H9 (cell line): ENCODE data around the gene FBXL12. TPM values are rescaled to one million over a fixed set of nuclear protein-coding genes. Genes with fewer than 3 reads are reported as not detected.
A peak's percentile ranks its signal among the peaks of the same experiment; 100 is the strongest.

Experiments used
- DNase-seq: peaks from one replicate; pipeline ENCODE4 v3.0.0-alpha.2; 2017
- H2AFZ ChIP-seq: one replicate; pipeline ENCODE4 v1.6.1; 2013; ENCODE audit warnings: mild to moderate bottlenecking, low read length, control low read depth, moderate library complexity
- H2AK5ac ChIP-seq: 2 replicates; pipeline ENCODE4 v1.6.1; 2013; ENCODE audit warnings: low read length, control low read depth, mixed read lengths; ENCODE audit not compliant: insufficient read length
- H2BK120ac ChIP-seq: one replicate; pipeline ENCODE4 v1.6.1; 2013; ENCODE audit warnings: low read depth, mild to moderate bottlenecking, low read length, control low read depth, inconsistent platforms; ENCODE audit not compliant: poor library complexity, severe bottlenecking
- H2BK12ac ChIP-seq: 2 replicates; pipeline ENCODE4 v1.6.1; 2013; ENCODE audit warnings: low read length, control low read depth, mixed read lengths, low read depth; ENCODE audit not compliant: insufficient read length
- H2BK15ac ChIP-seq: 2 replicates; pipeline ENCODE4 v1.6.1; 2013; ENCODE audit warnings: low read depth, low read length, control low read depth
- H2BK20ac ChIP-seq: one replicate; pipeline ENCODE4 v1.6.1; 2013; ENCODE audit warnings: low read depth, mild to moderate bottlenecking, low read length, control low read depth, inconsistent platforms; ENCODE audit not compliant: poor library complexity, severe bottlenecking
- H2BK5ac ChIP-seq: 2 replicates; pipeline ENCODE4 v1.6.1; 2013; ENCODE audit warnings: low read length, control low read depth, mixed read lengths; ENCODE audit not compliant: insufficient read length
- H3K14ac ChIP-seq: 2 replicates; pipeline ENCODE4 v1.6.1; 2013; ENCODE audit warnings: low read length, control low read depth; ENCODE audit not compliant: insufficient read depth
- H3K18ac ChIP-seq: 2 replicates; pipeline ENCODE4 v1.6.1; 2013; ENCODE audit warnings: low read depth, mild to moderate bottlenecking, mixed read lengths, low read length, control low read depth; ENCODE audit not compliant: insufficient read length
- H3K23ac ChIP-seq: 2 replicates; pipeline ENCODE4 v1.6.1; 2013; ENCODE audit warnings: low read length, control low read depth, mixed read lengths, low read depth; ENCODE audit not compliant: insufficient read length
- H3K23me2 ChIP-seq: 2 replicates; pipeline ENCODE4 v1.6.1; 2013; ENCODE audit warnings: low read depth, mild to moderate bottlenecking, mixed read lengths, low read length, control low read depth; ENCODE audit not compliant: insufficient read length, poor library complexity, severe bottlenecking
- H3K27ac ChIP-seq: 2 replicates; pipeline ENCODE4 v1.5.1; 2013; ENCODE audit warnings: low read length, control low read depth, mixed read lengths, low read depth; ENCODE audit not compliant: insufficient read length
- H3K27me3 ChIP-seq: 2 replicates; pipeline ENCODE4 v1.6.1; 2013; ENCODE audit warnings: low read length, control low read depth, inconsistent platforms; ENCODE audit not compliant: insufficient read depth
- H3K4ac ChIP-seq: 2 replicates; pipeline ENCODE4 v1.6.1; 2013; ENCODE audit warnings: low read depth, mild to moderate bottlenecking, control low read depth, inconsistent platforms, low read length, moderate library complexity
- H3K4me1 ChIP-seq: 2 replicates; pipeline ENCODE4 v1.6.1; 2013; ENCODE audit warnings: low read length, control low read depth, inconsistent platforms; ENCODE audit not compliant: insufficient read depth
- H3K4me2 ChIP-seq: 2 replicates; pipeline ENCODE4 v1.6.1; 2013; ENCODE audit warnings: low read length, control low read depth, mixed read lengths; ENCODE audit not compliant: insufficient read length, insufficient read depth
- H3K56ac ChIP-seq: 2 replicates; pipeline ENCODE4 v1.6.1; 2013; ENCODE audit warnings: low read depth, mild to moderate bottlenecking, mixed read lengths, low read length, control low read depth; ENCODE audit not compliant: insufficient read length
- H3K79me1 ChIP-seq: 2 replicates; pipeline ENCODE4 v1.6.1; 2013; ENCODE audit warnings: low read depth, mild to moderate bottlenecking, moderate library complexity, low read length, control low read depth, inconsistent platforms; ENCODE audit not compliant: insufficient read depth, poor library complexity, severe bottlenecking
- H3K79me2 ChIP-seq: 2 replicates; pipeline ENCODE4 v1.6.1; 2013; ENCODE audit warnings: low read length, control low read depth, inconsistent platforms; ENCODE audit not compliant: insufficient read depth
- H3K9ac ChIP-seq: 2 replicates; pipeline ENCODE4 v1.6.1; 2013; ENCODE audit warnings: low read length, control low read depth, mixed read lengths; ENCODE audit not compliant: insufficient read length; ENCODE audit errors: extremely low read depth
- H3K9me3 ChIP-seq: one replicate; pipeline ENCODE4 v1.6.1; 2013; ENCODE audit warnings: low read depth, low read length, inconsistent platforms; ENCODE audit not compliant: control insufficient read depth
- H3T11ph ChIP-seq: one replicate; pipeline ENCODE4 v1.6.1; 2013; ENCODE audit warnings: mild to moderate bottlenecking, low read length, control low read depth, inconsistent platforms
- H4K20me1 ChIP-seq: one replicate; pipeline ENCODE4 v1.6.1; 2013; ENCODE audit not compliant: control insufficient read depth, insufficient read length, insufficient read depth
- H4K5ac ChIP-seq: 2 replicates; pipeline ENCODE4 v1.6.1; 2013; ENCODE audit warnings: low read depth, mild to moderate bottlenecking, mixed read lengths, low read length, control low read depth; ENCODE audit not compliant: insufficient read length
- H4K8ac ChIP-seq: replicated peaks from 2 replicates; pipeline ENCODE4 v1.6.1; 2013; ENCODE audit warnings: low read length, control low read depth, mixed read lengths, low read depth; ENCODE audit not compliant: insufficient read length
- H4K91ac ChIP-seq: 2 replicates; pipeline ENCODE4 v1.6.1; 2013; ENCODE audit warnings: low read depth, mild to moderate bottlenecking, moderate library complexity, mixed read lengths, low read length, control low read depth; ENCODE audit not compliant: insufficient read length
- H3K27ac Mint-ChIP-seq, 3 experiments: 2 replicates in 2 of 3; 3 replicates in 1 of 3; pipeline ENCODE4 v1.8.0; 2020 to 2021; ENCODE audit warnings: mixed read lengths in 3 of 3, mild to moderate bottlenecking in 1 of 3, moderate library complexity in 1 of 3
- H3K27me3 Mint-ChIP-seq: 2 replicates; pipeline ENCODE4 v1.8.0; 2021; ENCODE audit warnings: low read depth, mild to moderate bottlenecking, moderate library complexity, mixed read lengths
- H3K36me3 Mint-ChIP-seq, 3 experiments: 2 replicates in 2 of 3; 3 replicates in 1 of 3; pipeline ENCODE4 v1.8.0; 2020 to 2021; ENCODE audit warnings: low read depth in 3 of 3, mixed read lengths in 3 of 3; ENCODE audit not compliant: insufficient read depth in 1 of 3
- H3K4me1 Mint-ChIP-seq, 2 experiments: 2 replicates each; pipeline ENCODE4 v1.8.0; 2020; ENCODE audit warnings: mixed read lengths in 2 of 2
- H3K4me3 Mint-ChIP-seq, 2 experiments: 2 replicates in 1 of 2; 3 replicates in 1 of 2; pipeline ENCODE4 v1.8.0; 2020 to 2021; ENCODE audit warnings: mild to moderate bottlenecking in 2 of 2, mixed read lengths in 2 of 2, moderate library complexity in 1 of 2
- H3K9me3 Mint-ChIP-seq, 2 experiments: 2 replicates in 1 of 2; 3 replicates in 1 of 2; pipeline ENCODE4 v1.8.0; 2020; ENCODE audit warnings: mild to moderate bottlenecking in 2 of 2, mixed read lengths in 2 of 2, moderate library complexity in 1 of 2
- WGBS: extraction: QIAGEN DNeasy Blood & Tissue Kit; methylation state at CpG from one replicate; pipeline ENCODE4 v1.1.7; 2013; ENCODE audit warnings: missing lambda C conversion rate, low lambda C conversion rate, mixed read lengths; ENCODE audit not compliant: insufficient read length; ENCODE audit errors: extremely low coverage; 5-methylcytosine and 5-hydroxymethylcytosine counted together
- total RNA-seq: library from RNA; stranded (reverse); gene quantifications from 2 replicates; pipeline ENCODE4 v1.2.1, GENCODE V29; 2021
- TF ChIP-seq, protein P1 (sequence below): fragments of 200-600 bp; sonication (generic); conservative IDR thresholded peaks from 3 replicates; pipeline ENCODE4 v1.8.0; 2021; ENCODE audit warnings: antibody characterized with exemption, mild to moderate bottlenecking

FBXL12 gene
- total RNA-seq, 1 experiment from 2014 or later: 31.8 TPM

DNA sequence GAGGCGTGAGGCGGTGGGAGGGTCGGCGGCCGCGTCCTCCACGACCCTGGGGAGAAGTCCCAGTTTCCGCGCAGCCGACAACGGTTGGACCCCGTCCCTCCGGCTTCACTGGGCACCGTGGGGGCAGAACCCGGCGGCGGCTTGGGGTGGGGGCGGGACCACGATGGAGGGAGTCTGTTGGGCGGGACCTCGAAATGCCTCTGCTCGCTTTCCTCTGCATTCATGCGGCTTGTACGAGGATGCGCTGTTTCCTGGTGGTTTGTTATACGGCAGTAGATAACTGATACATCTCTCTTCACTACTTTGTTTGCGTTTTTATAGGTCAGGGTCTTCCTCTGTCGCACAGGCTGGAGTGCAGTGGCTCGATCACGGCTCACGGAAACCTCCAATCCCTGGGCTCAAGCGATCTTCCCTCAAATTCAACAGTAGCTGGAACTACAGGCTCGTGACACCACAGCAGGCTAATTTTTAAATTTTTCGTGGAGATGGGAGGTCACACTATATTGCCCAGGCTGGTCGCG lies 25.7 kb downstream of the FBXL12 start:
- Mint-ChIP-seq H3K4me1 (peaks cover 29 to 37% of the 10 kb centered on the region in 2 experiments), H3K36me3 (peaks cover 4 to 8% (median 7%) of the 10 kb centered on the region in 3 experiments; a peak in 6 of 7 replicates), H3K27me3 (no peaks in the 10 kb centered on the region; the same call in 1 of the 2 replicates), H3K4me3 (peak overlapping the region; percentile 78 to 89), H3K9me3 (no peaks in the 10 kb centered on the region), H3K27ac (peak overlapping the region; percentile 31 to 94 (median 92); a peak in 6 of 7 replicates)
- no peaks in the 10 kb centered on the region for H3K79me1 ChIP-seq
- no peaks in the 10 kb centered on the region for H3K9me3 ChIP-seq
- no peak overlapping the region for H2BK12ac ChIP-seq
- H3K4ac ChIP-seq: no peak overlapping the region; the same call in 1 of the 2 replicates
- no peak overlapping the region for H4K91ac ChIP-seq
- no peak overlapping the region for H2BK20ac ChIP-seq
- H3K27ac ChIP-seq: no peak overlapping the region
- no peak overlapping the region for H3K56ac ChIP-seq
- no peaks in the 10 kb centered on the region for H3K23me2 ChIP-seq
- no peak overlapping the region for H2BK120ac ChIP-seq
- peak overlapping the region; percentile 39 for H3K4me2 ChIP-seq
- no peaks in the 10 kb centered on the region for H3K27me3 ChIP-seq
- H3T11ph ChIP-seq: no peak overlapping the region
- H4K20me1 ChIP-seq: no peaks in the 10 kb centered on the region
- H2BK15ac ChIP-seq: no peak overlapping the region
- peak overlapping the region; percentile 16 for H3K18ac ChIP-seq
- no peak overlapping the region for H2AK5ac ChIP-seq
- peak overlapping the region; percentile 48; the same call in 1 of the 2 replicates for H3K14ac ChIP-seq
- peak overlapping the region; percentile 20 for H3K9ac ChIP-seq
- no peak overlapping the region for H3K23ac ChIP-seq
- TF ChIP-seq, protein P1, sequence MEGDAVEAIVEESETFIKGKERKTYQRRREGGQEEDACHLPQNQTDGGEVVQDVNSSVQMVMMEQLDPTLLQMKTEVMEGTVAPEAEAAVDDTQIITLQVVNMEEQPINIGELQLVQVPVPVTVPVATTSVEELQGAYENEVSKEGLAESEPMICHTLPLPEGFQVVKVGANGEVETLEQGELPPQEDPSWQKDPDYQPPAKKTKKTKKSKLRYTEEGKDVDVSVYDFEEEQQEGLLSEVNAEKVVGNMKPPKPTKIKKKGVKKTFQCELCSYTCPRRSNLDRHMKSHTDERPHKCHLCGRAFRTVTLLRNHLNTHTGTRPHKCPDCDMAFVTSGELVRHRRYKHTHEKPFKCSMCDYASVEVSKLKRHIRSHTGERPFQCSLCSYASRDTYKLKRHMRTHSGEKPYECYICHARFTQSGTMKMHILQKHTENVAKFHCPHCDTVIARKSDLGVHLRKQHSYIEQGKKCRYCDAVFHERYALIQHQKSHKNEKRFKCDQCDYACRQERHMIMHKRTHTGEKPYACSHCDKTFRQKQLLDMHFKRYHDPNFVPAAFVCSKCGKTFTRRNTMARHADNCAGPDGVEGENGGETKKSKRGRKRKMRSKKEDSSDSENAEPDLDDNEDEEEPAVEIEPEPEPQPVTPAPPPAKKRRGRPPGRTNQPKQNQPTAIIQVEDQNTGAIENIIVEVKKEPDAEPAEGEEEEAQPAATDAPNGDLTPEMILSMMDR: no peak
- no peak overlapping the region for H4K8ac ChIP-seq
- no peak overlapping the region for H2AFZ ChIP-seq
- DNase-seq: no peak
- H4K5ac ChIP-seq: no peak overlapping the region
- H2BK5ac ChIP-seq: no peak overlapping the region
- no peaks in the 10 kb centered on the region for H3K79me2 ChIP-seq
- no CpG with 5 or more reads among the region's 36 CpGs for WGBS
- no peaks in the 10 kb centered on the region; the same call in 1 of the 2 replicates for H3K4me1 ChIP-seq
